GM19099 (cell line): ENCODE data around the gene CCSER2.

Experiments
- POLR2A ChIP-seq: IDR thresholded peaks from 3 replicates; pipeline ENCODE4 v1.6.1; 2011; ENCODE audit warnings: low read depth; ENCODE audit not compliant: insufficient read length; ENCODE audit errors: extremely low read depth

The CCSER2 gene

GRCh38 chr10:84552478-84552877, 224.1 kb downstream of the CCSER2 start:
- TF ChIP-seq POLR2A, result no peak

- TF ChIP-seq POLR2A, result no peak
Observed at GRCh38 chr10:84562592-84562991, 234.2 kb downstream of the CCSER2 start.

DNA sequence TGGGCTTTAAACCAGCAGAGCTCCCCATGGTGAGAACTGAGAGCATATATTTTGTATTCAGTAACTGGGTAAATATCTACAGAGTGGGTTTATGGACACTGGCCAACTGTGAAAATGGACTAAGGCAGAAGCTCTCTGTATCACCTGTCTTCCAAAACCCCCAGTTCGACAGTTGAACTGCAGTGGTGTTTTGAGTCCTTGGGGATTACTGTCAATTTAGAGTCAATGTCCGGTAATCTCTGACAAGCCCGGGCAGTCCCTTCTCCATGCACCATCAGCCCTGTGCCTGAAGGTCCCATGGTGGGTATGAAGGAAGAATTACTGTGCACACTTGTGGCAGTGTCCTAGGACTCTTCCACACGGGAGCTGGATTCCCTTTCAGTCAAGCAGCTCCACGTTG, 235.0 kb downstream of the CCSER2 start:
- TF ChIP-seq POLR2A, result no peak

GRCh38 chr10:84563868-84564267, 235.5 kb downstream of the CCSER2 start:
- no peak for TF ChIP-seq POLR2A

DNA sequence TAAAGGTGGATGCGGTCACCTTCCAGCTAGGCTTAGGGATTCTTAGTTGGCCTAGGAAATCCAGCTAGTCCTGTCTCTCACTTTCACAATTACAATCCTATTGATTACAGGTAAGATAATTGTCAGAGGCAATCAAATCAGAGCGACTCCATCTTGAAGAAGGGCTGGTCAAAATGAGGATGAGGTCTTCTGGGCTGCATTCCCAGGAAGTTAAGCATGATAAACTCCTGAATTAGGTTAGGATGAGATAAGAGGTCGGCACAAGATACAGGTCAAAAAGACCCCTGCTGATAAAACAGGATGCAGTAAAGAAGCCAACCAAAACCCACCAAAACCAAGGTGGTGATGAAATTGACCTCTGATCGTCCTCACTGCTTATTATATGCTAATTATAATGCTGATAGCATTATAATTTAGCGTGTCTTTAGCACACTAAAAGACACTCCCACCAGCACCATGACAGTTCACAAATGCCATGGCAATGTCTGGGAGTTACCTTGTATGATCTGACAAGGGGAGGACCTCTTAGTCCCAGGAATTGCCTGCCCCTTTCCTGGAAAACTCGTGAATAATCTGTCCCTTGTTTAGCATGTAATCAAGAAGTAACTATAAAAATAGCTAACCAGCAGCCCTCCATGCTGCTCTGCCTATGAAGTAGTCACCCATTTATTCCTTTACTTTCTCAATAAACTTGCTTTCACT, 237.6 kb downstream of the CCSER2 start:
- TF ChIP-seq POLR2A, result no peak

DNA sequence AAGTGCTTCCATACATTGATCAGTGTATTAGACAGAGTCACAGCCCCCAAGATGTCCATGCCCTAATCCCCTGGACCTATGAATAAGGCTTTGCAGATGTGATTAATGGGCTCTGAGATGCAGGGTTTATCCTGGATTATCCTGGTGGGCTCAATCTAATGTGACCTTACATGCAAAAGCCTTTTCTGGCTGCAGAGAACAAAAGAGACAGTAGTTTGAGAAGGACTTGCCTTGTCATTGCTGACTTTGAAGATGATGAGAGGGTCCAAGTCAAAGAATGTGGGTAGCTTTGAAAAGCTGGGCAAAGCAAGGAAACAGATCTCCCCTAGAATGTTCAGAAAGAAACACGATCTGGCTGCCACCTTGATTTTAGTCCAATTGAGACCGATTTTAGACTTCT, 238.7 kb downstream of the CCSER2 start:
- no peak for TF ChIP-seq POLR2A
